ENCODE measurements around the gene TRIML1.

Gene TRIML1

GRCh38 chr4:188139141-188139540 is at the start of gene TRIML1:
Gene TRIML1, plus strand, starts transcription at chr4:188139441. Its CDS starts 118 bp downstream, at chr4:188139559.
- no peak for DNase-seq (ENCODE audit: low read depth)

- no peak for DNase-seq (ENCODE audit: low read depth)
These were observed 46.4 kb upstream of the TRIML1 start for GRCh38 chr4:188092824-188093223.

- DNase-seq (ENCODE audit: low read depth) = no peak
These were observed 32.8 kb upstream of the TRIML1 start for GRCh38 chr4:188106454-188106853.

GRCh38 chr4:188107931-188108843 is 31.1 kb upstream of the TRIML1 start:
- no peak for DNase-seq (ENCODE audit: low read depth)

GRCh38 chr4:188109157-188109755 is 30.0 kb upstream of the TRIML1 start, which contains the start of gene TRIML2:
Gene TRIML2, minus strand, starts transcription at chr4:188109603. Its CDS starts 4,235 bp downstream, at chr4:188105368.
- no peak for DNase-seq (ENCODE audit: low read depth)

- no peak for DNase-seq (ENCODE audit: low read depth)
These were observed 29.2 kb upstream of the TRIML1 start for GRCh38 chr4:188110036-188110435.

GRCh38 chr4:188110741-188111471 is 28.3 kb upstream of the TRIML1 start:
- DNase-seq (ENCODE audit: low read depth) = no peak

- no peak for DNase-seq (ENCODE audit: low read depth)
These were observed 27.3 kb upstream of the TRIML1 start for GRCh38 chr4:188111955-188112354.

GRCh38 chr4:188113156-188113555 is 26.1 kb upstream of the TRIML1 start:
- no peak for DNase-seq (ENCODE audit: low read depth)

- DNase-seq (ENCODE audit: low read depth) = no peak
These were observed 21.5 kb upstream of the TRIML1 start for GRCh38 chr4:188117631-188118324.

GRCh38 chr4:188121530-188121929 is 17.7 kb upstream of the TRIML1 start:
- DNase-seq (ENCODE audit: low read depth) = no peak

GRCh38 chr4:188127214-188127874 is 11.9 kb upstream of the TRIML1 start:
- DNase-seq (ENCODE audit: low read depth) = no peak

- DNase-seq (ENCODE audit: low read depth) = no peak
These were observed 8.9 kb upstream of the TRIML1 start for GRCh38 chr4:188130355-188130754.

GRCh38 chr4:188132232-188132631 is 7.0 kb upstream of the TRIML1 start:
- no peak for DNase-seq (ENCODE audit: low read depth)

- DNase-seq (ENCODE audit: low read depth) = no peak
These were observed 1.0 kb upstream of the TRIML1 start for GRCh38 chr4:188138227-188138626.

- DNase-seq (ENCODE audit: low read depth) = no peak
These were observed 430 bp downstream of the TRIML1 start for GRCh38 chr4:188139671-188140070.

- DNase-seq (ENCODE audit: low read depth) = no peak
These were observed 4.5 kb downstream of the TRIML1 start for GRCh38 chr4:188143731-188144130.

- DNase-seq (ENCODE audit: low read depth) = no peak
These were observed 6.4 kb downstream of the TRIML1 start for GRCh38 chr4:188145601-188146000.

GRCh38 chr4:188146618-188147017 is 7.4 kb downstream of the TRIML1 start:
- DNase-seq (ENCODE audit: low read depth) = no peak

- no peak for DNase-seq (ENCODE audit: low read depth)
These were observed 7.9 kb downstream of the TRIML1 start for GRCh38 chr4:188147176-188147575.

- DNase-seq (ENCODE audit: low read depth) = no peak
These were observed 8.5 kb downstream of the TRIML1 start for GRCh38 chr4:188147776-188148175.

Measured in activated T-cell treated with anti-CD3 and anti-CD28 coated beads for 1 hour (primary cell).